GM12873 (cell line): ENCODE measurements around the gene TTC33.

ENCODE experiments used
- TF ChIP-seq, protein P1 (sequence below): IDR thresholded peaks from 2 replicates; pipeline ENCODE4 v1.5.1; 2012; ENCODE audit warnings: low read depth, mild to moderate bottlenecking, moderate library complexity, low read length, control low read depth; ENCODE audit not compliant: insufficient read depth; ENCODE audit errors: missing control alignments

Gene TTC33

DNA sequence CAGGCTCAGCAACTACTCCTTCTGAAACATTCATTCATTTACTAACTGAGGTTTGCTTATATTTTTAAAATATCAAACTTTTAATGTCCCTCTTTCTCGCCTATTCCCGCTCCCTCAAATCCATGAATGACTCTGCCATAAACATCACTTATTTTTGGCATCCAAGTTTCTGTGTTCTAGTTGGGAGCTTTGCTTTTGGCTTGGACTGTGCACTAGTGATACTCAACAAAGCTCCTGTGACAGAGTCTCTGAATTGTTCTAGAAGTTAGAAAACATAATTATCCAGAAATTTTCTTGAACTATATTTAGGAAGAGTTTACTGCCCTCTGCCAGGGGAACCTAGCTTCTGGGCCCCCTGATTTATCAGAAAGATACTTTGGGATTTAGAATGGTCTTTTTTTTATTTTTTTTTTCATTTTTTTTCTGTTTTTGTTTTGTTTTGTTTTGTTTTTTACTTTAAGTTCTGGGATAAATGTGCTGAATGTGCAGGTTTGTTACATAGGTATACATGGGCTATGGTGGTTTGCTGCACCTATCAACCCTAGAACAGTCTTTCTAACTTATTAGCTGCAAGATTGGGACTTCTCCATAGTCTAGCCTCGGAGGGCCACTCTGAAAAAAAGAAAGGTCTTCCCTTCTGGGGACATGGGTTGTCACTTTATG lies 140.7 kb downstream of the TTC33 start:
- TF ChIP-seq, protein P1, sequence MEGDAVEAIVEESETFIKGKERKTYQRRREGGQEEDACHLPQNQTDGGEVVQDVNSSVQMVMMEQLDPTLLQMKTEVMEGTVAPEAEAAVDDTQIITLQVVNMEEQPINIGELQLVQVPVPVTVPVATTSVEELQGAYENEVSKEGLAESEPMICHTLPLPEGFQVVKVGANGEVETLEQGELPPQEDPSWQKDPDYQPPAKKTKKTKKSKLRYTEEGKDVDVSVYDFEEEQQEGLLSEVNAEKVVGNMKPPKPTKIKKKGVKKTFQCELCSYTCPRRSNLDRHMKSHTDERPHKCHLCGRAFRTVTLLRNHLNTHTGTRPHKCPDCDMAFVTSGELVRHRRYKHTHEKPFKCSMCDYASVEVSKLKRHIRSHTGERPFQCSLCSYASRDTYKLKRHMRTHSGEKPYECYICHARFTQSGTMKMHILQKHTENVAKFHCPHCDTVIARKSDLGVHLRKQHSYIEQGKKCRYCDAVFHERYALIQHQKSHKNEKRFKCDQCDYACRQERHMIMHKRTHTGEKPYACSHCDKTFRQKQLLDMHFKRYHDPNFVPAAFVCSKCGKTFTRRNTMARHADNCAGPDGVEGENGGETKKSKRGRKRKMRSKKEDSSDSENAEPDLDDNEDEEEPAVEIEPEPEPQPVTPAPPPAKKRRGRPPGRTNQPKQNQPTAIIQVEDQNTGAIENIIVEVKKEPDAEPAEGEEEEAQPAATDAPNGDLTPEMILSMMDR: no peak

- TF ChIP-seq, protein P1: no peak
Observed at GRCh38 chr5:40614466-40614865, 141.3 kb downstream of the TTC33 start.

GRCh38 chr5:40607202-40607601 lies 148.6 kb downstream of the TTC33 start:
- TF ChIP-seq, protein P1: no peak

DNA sequence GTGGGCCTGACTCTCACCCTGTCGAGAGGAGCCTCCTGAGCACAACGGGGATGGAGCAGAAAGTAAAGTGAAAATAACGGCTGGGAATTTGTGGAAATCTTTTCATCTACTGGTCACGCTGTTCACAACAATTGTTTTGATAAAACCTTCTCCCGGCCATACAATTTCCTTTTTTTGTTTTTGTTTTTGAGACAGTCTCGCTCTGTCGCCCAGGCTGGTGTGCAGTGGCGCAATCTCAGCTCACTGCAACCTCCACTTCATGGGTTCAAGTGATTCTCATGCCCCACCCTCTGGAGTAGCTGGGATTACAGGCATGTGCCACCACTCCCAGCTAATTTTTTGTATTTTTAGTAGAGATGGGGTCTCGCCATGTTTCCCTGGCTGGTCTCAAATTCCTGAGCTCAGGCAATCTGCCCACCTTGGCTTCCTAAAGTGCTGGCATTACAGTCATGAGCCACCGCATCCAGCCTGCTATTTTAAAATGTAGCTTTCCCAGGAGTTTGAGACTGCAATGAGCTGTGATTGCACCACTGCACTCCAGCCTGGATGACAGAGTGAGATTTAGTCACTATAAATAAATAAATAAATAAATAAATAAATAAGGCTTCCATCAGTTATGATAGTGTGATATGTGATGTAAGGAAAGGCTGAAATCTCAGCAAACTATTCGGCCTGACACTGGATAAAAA lies 149.5 kb downstream of the TTC33 start:
- TF ChIP-seq, protein P1: no peak

- TF ChIP-seq, protein P1: no peak
Observed at GRCh38 chr5:40605295-40605958, 150.3 kb downstream of the TTC33 start.

- TF ChIP-seq, protein P1: no peak
Observed at GRCh38 chr5:40603378-40603777, 152.4 kb downstream of the TTC33 start.

GRCh38 chr5:40601198-40601868 lies 154.4 kb downstream of the TTC33 start:
- TF ChIP-seq, protein P1: no peak
